HepG2 (cell line): ENCODE results near the gene ZNF445. TPM values are rescaled to one million over a fixed set of nuclear protein-coding genes. Genes with fewer than 3 reads are reported as not detected.

ENCODE experiments used
- CAMTA2 ChIP-seq: sonication (generic); formaldehyde crosslinking; IDR thresholded peaks from 2 replicates; pipeline ENCODE4 v1.4.0; 2020; ENCODE audit warnings: mild to moderate bottlenecking, missing genetic modification reagents, borderline replicate concordance
- MTA1 ChIP-seq: sonication (generic); formaldehyde crosslinking; IDR thresholded peaks from 2 replicates; pipeline ENCODE4 v1.4.0; 2020; ENCODE audit warnings: missing genetic modification reagents, mild to moderate bottlenecking, borderline replicate concordance
- NCOA5 ChIP-seq: sonication (generic); formaldehyde crosslinking; IDR thresholded peaks from 2 replicates; pipeline ENCODE4 v1.4.0; 2020; ENCODE audit warnings: missing genetic modification reagents
- NFYC ChIP-seq: IDR thresholded peaks from 2 replicates; pipeline ENCODE4 v1.6.1; 2016; ENCODE audit warnings: missing genetic modification reagents, missing compliant biosample characterization
- PITX1 ChIP-seq: sonication (generic); formaldehyde crosslinking; IDR thresholded peaks from 2 replicates; pipeline ENCODE4 v1.5.1; 2020; ENCODE audit warnings: mild to moderate bottlenecking, missing genetic modification reagents
- SNRNP70 ChIP-seq: fragments of 200-400 bp; formaldehyde crosslinking; IDR thresholded peaks from 2 replicates; pipeline ENCODE4 v1.6.1; 2017; ENCODE audit warnings: mild to moderate bottlenecking, low read depth, low read length, moderate library complexity
- TEAD3 ChIP-seq: optimal IDR thresholded peaks from 2 replicates; pipeline ENCODE3; 2016; ENCODE audit warnings: borderline replicate concordance
- TP53 ChIP-seq: sonication (generic); formaldehyde crosslinking; conservative IDR thresholded peaks from 2 replicates; pipeline ENCODE4 v1.4.0; 2020; ENCODE audit warnings: missing genetic modification reagents
- ZNF230 ChIP-seq: sonication (generic); formaldehyde crosslinking; IDR thresholded peaks from 2 replicates; pipeline ENCODE4 v1.4.0; 2020; ENCODE audit warnings: mild to moderate bottlenecking, missing genetic modification reagents
- ZNF430 ChIP-seq: sonication (generic); formaldehyde crosslinking; IDR thresholded peaks from 2 replicates; pipeline ENCODE4 v1.9.0; 2021; ENCODE audit warnings: mild to moderate bottlenecking, missing genetic modification reagents
- ZNF441 ChIP-seq: sonication (generic); formaldehyde crosslinking; IDR thresholded peaks from 2 replicates; pipeline ENCODE4 v1.7.0; 2021; ENCODE audit warnings: missing genetic modification reagents, borderline replicate concordance
- ZNF563 ChIP-seq: sonication (generic); formaldehyde crosslinking; IDR thresholded peaks from 2 replicates; pipeline ENCODE4 v1.8.0; 2022; ENCODE audit warnings: mild to moderate bottlenecking, moderate library complexity, missing genetic modification reagents
- ZNF768 ChIP-seq: sonication (generic); formaldehyde crosslinking; IDR thresholded peaks from 2 replicates; pipeline ENCODE4 v1.4.0; 2020; ENCODE audit warnings: missing genetic modification reagents
- polyA plus RNA-seq, 8 experiments: library from polyadenylated mRNA; depleted of rRNA in 3 of 8; stranded (reverse) in 7 of 8; unstranded in 1 of 8; fragments of >200 nt; fragmentation: Illumina TruSeq in 4 of 8; extraction: Trizol in 4 of 8; gene quantifications; 2 replicates each; pipeline versions ENCODE4 v1.2.1 to v1.2.3, GENCODE V29; 2011 to 2016; ENCODE audit warnings: low read depth in 4 of 8, missing spikeins in 1 of 8, mixed read lengths in 1 of 8; ENCODE audit not compliant: insufficient read depth in 1 of 8
- total RNA-seq, 5 experiments: library from RNA; depleted of rRNA; stranded (reverse); fragments of >200 nt; fragmentation: Illumina TruSeq; extraction: Trizol; gene quantifications; 2 replicates each; pipeline ENCODE4 v1.2.3, GENCODE V29; 2016; ENCODE audit warnings: low read depth in 1 of 5
- TF ChIP-seq, protein P1 (sequence below): sonication (generic); formaldehyde crosslinking; IDR thresholded peaks from 2 replicates; pipeline ENCODE4 v1.5.1; 2020; ENCODE audit warnings: mild to moderate bottlenecking, missing genetic modification reagents
- TF ChIP-seq, protein P2 (sequence below): sonication (generic); formaldehyde crosslinking; IDR thresholded peaks from 2 replicates; pipeline ENCODE4 v1.4.0; 2020; ENCODE audit warnings: missing genetic modification reagents
- TF ChIP-seq, protein P3 (sequence below): sonication (generic); formaldehyde crosslinking; IDR thresholded peaks from 2 replicates; pipeline ENCODE4 v1.8.1; 2023; ENCODE audit warnings: mild to moderate bottlenecking, missing genetic modification reagents, borderline replicate concordance
- TF ChIP-seq, protein P4 (sequence below): sonication (generic); formaldehyde crosslinking; IDR thresholded peaks from 2 replicates; pipeline ENCODE4 v1.5.0; 2020; ENCODE audit warnings: mild to moderate bottlenecking, missing genetic modification reagents
- TF ChIP-seq, protein P5 (sequence below): sonication (generic); formaldehyde crosslinking; IDR thresholded peaks from 2 replicates; pipeline ENCODE4 v1.8.0; 2023; ENCODE audit warnings: mild to moderate bottlenecking, missing genetic modification reagents
- TF ChIP-seq, protein P6 (sequence below): sonication (generic); formaldehyde crosslinking; IDR thresholded peaks from 2 replicates; pipeline ENCODE4 v1.5.0; 2020; ENCODE audit warnings: mild to moderate bottlenecking, missing genetic modification reagents, borderline replicate concordance

The ZNF445 gene
- total and polyA plus RNA-seq, 2 of the 13 experiments (the other 11 are each of a cell fraction or from before 2014, with no cell fraction given): 4.4 to 10.3 TPM

DNA sequence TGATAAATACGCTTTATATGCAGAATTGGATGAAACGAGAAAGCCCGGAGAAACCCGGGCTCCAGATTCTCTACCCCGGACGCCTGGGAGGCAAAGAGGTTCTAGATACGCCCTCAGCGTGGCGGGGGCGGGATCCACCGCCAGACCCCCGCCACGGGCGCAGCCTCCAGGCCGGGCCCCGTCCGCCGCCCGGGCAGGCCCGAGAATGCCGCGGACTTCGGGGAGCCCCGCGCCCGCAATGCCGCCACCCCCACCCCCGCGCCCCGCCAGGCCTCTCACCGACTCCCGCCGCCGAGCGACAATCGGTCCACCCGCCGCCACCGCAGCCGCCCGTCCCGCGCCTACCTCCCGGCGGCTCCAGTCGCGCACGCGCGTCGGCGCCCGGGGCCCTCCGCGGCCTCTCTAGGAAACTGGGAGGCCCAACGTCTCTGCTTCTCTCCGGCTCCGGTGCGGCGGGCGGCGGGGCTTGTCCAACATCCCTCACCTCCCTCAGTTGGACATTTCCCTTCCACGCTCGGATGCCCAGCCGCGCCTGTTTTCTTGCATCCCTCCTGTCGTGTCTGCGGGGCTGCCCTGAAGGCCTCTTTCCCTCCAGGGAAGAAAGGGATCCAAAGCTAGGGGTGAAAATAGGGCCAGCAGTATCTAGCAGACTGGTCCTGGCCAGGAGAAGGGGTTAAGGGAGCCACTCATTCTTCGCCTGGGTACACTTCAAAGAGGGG, at the start of gene ZNF445 (continued):
- TF ChIP-seq, protein P1, sequence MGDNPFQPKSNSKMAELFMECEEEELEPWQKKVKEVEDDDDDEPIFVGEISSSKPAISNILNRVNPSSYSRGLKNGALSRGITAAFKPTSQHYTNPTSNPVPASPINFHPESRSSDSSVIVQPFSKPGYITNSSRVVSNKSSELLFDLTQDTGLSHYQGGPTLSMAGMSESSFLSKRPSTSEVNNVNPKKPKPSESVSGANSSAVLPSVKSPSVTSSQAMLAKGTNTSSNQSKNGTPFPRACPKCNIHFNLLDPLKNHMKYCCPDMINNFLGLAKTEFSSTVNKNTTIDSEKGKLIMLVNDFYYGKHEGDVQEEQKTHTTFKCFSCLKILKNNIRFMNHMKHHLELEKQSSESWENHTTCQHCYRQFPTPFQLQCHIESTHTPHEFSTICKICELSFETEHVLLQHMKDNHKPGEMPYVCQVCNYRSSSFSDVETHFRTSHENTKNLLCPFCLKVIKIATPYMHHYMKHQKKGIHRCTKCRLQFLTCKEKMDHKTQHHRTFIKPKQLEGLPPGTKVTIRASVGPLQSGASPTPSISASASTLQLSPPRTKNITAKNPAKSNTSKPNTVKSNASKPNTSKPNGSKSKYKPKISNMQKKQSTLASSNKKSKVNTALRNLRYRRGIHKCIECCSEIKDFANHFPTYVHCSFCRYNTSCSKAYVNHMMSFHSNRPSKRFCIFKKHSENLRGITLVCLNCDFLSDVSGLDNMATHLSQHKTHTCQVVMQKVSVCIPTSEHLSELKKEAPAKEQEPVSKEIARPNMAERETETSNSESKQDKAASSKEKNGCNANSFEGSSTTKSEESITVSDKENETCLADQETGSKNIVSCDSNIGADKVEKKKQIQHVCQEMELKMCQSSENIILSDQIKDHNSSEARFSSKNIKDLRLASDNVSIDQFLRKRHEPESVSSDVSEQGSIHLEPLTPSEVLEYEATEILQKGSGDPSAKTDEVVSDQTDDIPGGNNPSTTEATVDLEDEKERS (CRISPR knock-in tag): no peak
- TF ChIP-seq PITX1 (CRISPR knock-in tag): no peak; the same call in 1 of the 2 replicates
- no peak for TF ChIP-seq TP53 (CRISPR knock-in tag)
- no peak for TF ChIP-seq MTA1 (CRISPR knock-in tag)
- TF ChIP-seq ZNF430 (CRISPR knock-in tag): 0 out of 2 replicates have a peak, but pooled peaks have one; percentile 59
- no peak for TF ChIP-seq CAMTA2 (CRISPR knock-in tag)
- TF ChIP-seq ZNF441 (CRISPR knock-in tag): no peak
- no peak for TF ChIP-seq TEAD3 (CRISPR knock-in tag)
- TF ChIP-seq ZNF768 (CRISPR knock-in tag): no peak
- TF ChIP-seq, protein P2, sequence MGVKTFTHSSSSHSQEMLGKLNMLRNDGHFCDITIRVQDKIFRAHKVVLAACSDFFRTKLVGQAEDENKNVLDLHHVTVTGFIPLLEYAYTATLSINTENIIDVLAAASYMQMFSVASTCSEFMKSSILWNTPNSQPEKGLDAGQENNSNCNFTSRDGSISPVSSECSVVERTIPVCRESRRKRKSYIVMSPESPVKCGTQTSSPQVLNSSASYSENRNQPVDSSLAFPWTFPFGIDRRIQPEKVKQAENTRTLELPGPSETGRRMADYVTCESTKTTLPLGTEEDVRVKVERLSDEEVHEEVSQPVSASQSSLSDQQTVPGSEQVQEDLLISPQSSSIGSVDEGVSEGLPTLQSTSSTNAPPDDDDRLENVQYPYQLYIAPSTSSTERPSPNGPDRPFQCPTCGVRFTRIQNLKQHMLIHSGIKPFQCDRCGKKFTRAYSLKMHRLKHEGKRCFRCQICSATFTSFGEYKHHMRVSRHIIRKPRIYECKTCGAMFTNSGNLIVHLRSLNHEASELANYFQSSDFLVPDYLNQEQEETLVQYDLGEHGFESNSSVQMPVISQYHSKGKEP (CRISPR knock-in tag): 0 out of 2 replicates have a peak, but pooled peaks have one; percentile 65
- TF ChIP-seq, protein P3, sequence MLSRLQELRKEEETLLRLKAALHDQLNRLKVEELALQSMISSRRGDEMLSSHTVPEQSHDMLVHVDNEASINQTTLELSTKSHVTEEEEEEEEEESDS (CRISPR knock-in tag): no peak
- TF ChIP-seq, protein P4, sequence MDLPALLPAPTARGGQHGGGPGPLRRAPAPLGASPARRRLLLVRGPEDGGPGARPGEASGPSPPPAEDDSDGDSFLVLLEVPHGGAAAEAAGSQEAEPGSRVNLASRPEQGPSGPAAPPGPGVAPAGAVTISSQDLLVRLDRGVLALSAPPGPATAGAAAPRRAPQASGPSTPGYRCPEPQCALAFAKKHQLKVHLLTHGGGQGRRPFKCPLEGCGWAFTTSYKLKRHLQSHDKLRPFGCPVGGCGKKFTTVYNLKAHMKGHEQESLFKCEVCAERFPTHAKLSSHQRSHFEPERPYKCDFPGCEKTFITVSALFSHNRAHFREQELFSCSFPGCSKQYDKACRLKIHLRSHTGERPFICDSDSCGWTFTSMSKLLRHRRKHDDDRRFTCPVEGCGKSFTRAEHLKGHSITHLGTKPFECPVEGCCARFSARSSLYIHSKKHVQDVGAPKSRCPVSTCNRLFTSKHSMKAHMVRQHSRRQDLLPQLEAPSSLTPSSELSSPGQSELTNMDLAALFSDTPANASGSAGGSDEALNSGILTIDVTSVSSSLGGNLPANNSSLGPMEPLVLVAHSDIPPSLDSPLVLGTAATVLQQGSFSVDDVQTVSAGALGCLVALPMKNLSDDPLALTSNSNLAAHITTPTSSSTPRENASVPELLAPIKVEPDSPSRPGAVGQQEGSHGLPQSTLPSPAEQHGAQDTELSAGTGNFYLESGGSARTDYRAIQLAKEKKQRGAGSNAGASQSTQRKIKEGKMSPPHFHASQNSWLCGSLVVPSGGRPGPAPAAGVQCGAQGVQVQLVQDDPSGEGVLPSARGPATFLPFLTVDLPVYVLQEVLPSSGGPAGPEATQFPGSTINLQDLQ (CRISPR knock-in tag): no peak
- TF ChIP-seq SNRNP70: no peak
- TF ChIP-seq, protein P5, sequence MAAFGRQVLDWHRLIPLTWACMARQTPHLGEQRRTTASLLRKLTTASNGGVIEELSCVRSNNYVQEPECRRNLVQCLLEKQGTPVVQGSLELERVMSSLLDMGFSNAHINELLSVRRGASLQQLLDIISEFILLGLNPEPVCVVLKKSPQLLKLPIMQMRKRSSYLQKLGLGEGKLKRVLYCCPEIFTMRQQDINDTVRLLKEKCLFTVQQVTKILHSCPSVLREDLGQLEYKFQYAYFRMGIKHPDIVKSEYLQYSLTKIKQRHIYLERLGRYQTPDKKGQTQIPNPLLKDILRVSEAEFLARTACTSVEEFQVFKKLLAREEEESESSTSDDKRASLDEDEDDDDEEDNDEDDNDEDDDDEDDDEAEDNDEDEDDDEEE (CRISPR knock-in tag): no peak
- TF ChIP-seq ZNF563 (CRISPR knock-in tag): peak; percentile 58; the same call in 1 of the 2 replicates
- no peak for TF ChIP-seq NCOA5 (CRISPR knock-in tag)
- no peak for TF ChIP-seq ZNF230 (CRISPR knock-in tag)
- TF ChIP-seq, protein P6, sequence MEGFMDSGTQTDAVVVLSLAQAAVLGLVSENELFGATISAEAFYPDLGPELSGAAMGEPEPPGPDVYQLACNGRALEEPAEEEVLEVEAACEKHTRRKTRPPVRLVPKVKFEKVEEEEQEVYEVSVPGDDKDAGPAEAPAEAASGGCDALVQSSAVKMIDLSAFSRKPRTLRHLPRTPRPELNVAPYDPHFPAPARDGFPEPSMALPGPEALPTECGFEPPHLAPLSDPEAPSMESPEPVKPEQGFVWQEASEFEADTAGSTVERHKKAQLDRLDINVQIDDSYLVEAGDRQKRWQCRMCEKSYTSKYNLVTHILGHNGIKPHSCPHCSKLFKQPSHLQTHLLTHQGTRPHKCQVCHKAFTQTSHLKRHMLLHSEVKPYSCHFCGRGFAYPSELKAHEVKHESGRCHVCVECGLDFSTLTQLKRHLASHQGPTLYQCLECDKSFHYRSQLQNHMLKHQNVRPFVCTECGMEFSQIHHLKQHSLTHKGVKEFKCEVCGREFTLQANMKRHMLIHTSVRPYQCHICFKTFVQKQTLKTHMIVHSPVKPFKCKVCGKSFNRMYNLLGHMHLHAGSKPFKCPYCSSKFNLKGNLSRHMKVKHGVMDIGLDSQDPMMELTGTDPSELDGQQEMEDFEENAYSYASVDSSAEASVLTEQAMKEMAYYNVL (CRISPR knock-in tag): peak; percentile 52; the same call in 1 of the 2 replicates
- no peak for TF ChIP-seq NFYC (CRISPR knock-in tag)
